Stimulated activated CD4-positive, alpha-beta T cell treated with anti-CD3 and anti-CD28 coated beads, Interleukin-4, amount 100 ng/mL, for 48 hours (primary cell): ENCODE data around the gene C2CD3.
"Not testable (repeated sequence)": the region's sequence is repeated elsewhere in the genome, so short reads cannot be mapped to it uniquely, and the experiment has no call there.

Experiments used
- DNase-seq, 2 donors: peaks; one replicate each; pipeline ENCODE4 v3.0.0-alpha.2; 2020; ENCODE audit warnings: low read depth in 2 of 2

The C2CD3 gene

GRCh38 chr11:74002832-74003231 is 168.0 kb downstream of the C2CD3 start:
- no peak for DNase-seq

GRCh38 chr11:74001822-74002286 is 168.9 kb downstream of the C2CD3 start:
- DNase-seq: no peak

- DNase-seq: no peak
These were observed 170.3 kb downstream of the C2CD3 start for GRCh38 chr11:74000307-74001133.

GRCh38 chr11:73999581-74000306 is 171.1 kb downstream of the C2CD3 start:
- no peak for DNase-seq

- DNase-seq: no peak
These were observed 171.8 kb downstream of the C2CD3 start for GRCh38 chr11:73998846-73999575.

GRCh38 chr11:73997120-73997770 is 173.6 kb downstream of the C2CD3 start:
- no peak for DNase-seq

GRCh38 chr11:73996161-73996747 is 174.5 kb downstream of the C2CD3 start:
- DNase-seq: no peak

- DNase-seq: no peak
These were observed 175.1 kb downstream of the C2CD3 start for GRCh38 chr11:73995731-73996130.

GRCh38 chr11:73995247-73995646 is 175.6 kb downstream of the C2CD3 start:
- no peak for DNase-seq

- DNase-seq: no peak
These were observed 179.3 kb downstream of the C2CD3 start for GRCh38 chr11:73991471-73992006.

GRCh38 chr11:73990730-73991129 is 180.1 kb downstream of the C2CD3 start:
- DNase-seq: no peak

GRCh38 chr11:73989156-73989555 is 181.6 kb downstream of the C2CD3 start:
- DNase-seq: no peak

- no peak for DNase-seq
These were observed 182.6 kb downstream of the C2CD3 start for GRCh38 chr11:73988227-73988626.

GRCh38 chr11:73985661-73986060 is 185.1 kb downstream of the C2CD3 start:
- not testable (repeated sequence) for DNase-seq

GRCh38 chr11:73983741-73984538 is 186.9 kb downstream of the C2CD3 start:
- no peak for DNase-seq

GRCh38 chr11:73982990-73983740 is 187.6 kb downstream of the C2CD3 start:
- peak; percentile 86 to 95 for DNase-seq

- DNase-seq: peak; percentile 81 to 88
These were observed 188.2 kb downstream of the C2CD3 start, which contains the start of gene UCP2 for GRCh38 chr11:73982595-73982989. TSS of gene UCP2 (minus strand) at chr11:73982843. CDS start at chr11:73978378, 4,465 bp downstream.

- no peak for DNase-seq
These were observed 189.6 kb downstream of the C2CD3 start for GRCh38 chr11:73981051-73981805.
